Hepatocyte (in vitro differentiated cells): ENCODE data around the gene TMEM87B. TPM values are rescaled to one million over a fixed set of nuclear protein-coding genes. Genes with fewer than 3 reads are reported as not detected.

Experiments used
- DNase-seq: peaks from one replicate; pipeline ENCODE4 v3.0.0-alpha.2; 2016; ENCODE audit warnings: low spot score
- H2AFZ ChIP-seq: fragments of 200-600 bp; sonication (generic); 2 replicates; pipeline ENCODE4 v1.6.0; 2016; ENCODE audit warnings: antibody characterized with exemption, mild to moderate bottlenecking
- H3K27ac ChIP-seq: fragments of 200-600 bp; sonication (generic); 2 replicates; pipeline ENCODE4 v1.5.1; 2016; ENCODE audit warnings: mild to moderate bottlenecking
- H3K27me3 ChIP-seq: fragments of 200-600 bp; sonication (generic); 2 replicates; pipeline ENCODE4 v1.6.1; 2016
- H3K36me3 ChIP-seq: fragments of 200-600 bp; sonication (generic); replicated peaks from 2 replicates; pipeline ENCODE4 v1.5.1; 2016; ENCODE audit warnings: low read depth; ENCODE audit not compliant: insufficient read depth
- H3K4me1 ChIP-seq: fragments of 200-600 bp; sonication (generic); 2 replicates; pipeline ENCODE4 v1.5.1; 2016; ENCODE audit warnings: mild to moderate bottlenecking, moderate library complexity; ENCODE audit not compliant: insufficient read depth
- H3K4me2 ChIP-seq: fragments of 200-600 bp; sonication (generic); 2 replicates; pipeline ENCODE4 v1.6.0; 2016
- H3K4me3 ChIP-seq: fragments of 200-600 bp; sonication (generic); 2 replicates; pipeline ENCODE4 v1.5.1; 2016; ENCODE audit warnings: mild to moderate bottlenecking
- H3K79me2 ChIP-seq: fragments of 200-600 bp; sonication (generic); 2 replicates; pipeline ENCODE4 v1.6.0; 2017; ENCODE audit warnings: mild to moderate bottlenecking
- H3K9me2 ChIP-seq: fragments of 200-600 bp; sonication (generic); replicated peaks from 2 replicates; pipeline ENCODE4 v1.6.0; 2017; ENCODE audit warnings: mild to moderate bottlenecking; ENCODE audit not compliant: insufficient read depth
- H3K9me3 ChIP-seq: fragments of 200-600 bp; sonication (generic); 2 replicates; pipeline ENCODE4 v1.5.1; 2016; ENCODE audit warnings: low read depth, mild to moderate bottlenecking
- H4K20me1 ChIP-seq: fragments of 200-600 bp; sonication (generic); 2 replicates; pipeline ENCODE4 v1.6.0; 2016; ENCODE audit warnings: mild to moderate bottlenecking; ENCODE audit not compliant: insufficient read depth, poor library complexity, severe bottlenecking
- CTCF ChIP-seq: fragments of 200-600 bp; sonication (generic); IDR thresholded peaks from 2 replicates; pipeline ENCODE4 v1.5.1; 2016; ENCODE audit warnings: antibody characterized with exemption, mild to moderate bottlenecking; ENCODE audit not compliant: poor library complexity
- EZH2 ChIP-seq: fragments of 200-600 bp; sonication (generic); IDR thresholded peaks from 2 replicates; pipeline ENCODE4 v1.6.1; 2016; ENCODE audit warnings: antibody characterized with exemption, mild to moderate bottlenecking, borderline replicate concordance
- EZH2phosphoT487 ChIP-seq: fragments of 200-600 bp; sonication (generic); IDR thresholded peaks from one replicate; pipeline ENCODE4 v1.6.1; 2018; ENCODE audit warnings: antibody characterized with exemption, mild to moderate bottlenecking, low read depth, moderate library complexity; ENCODE audit not compliant: unreplicated experiment, severe bottlenecking
- WGBS: methylation state at CpG from one replicate; pipeline ENCODE4 v1.1.6; 2016; ENCODE audit warnings: low lambda C conversion rate; ENCODE audit errors: missing lambda C conversion rate; 5-methylcytosine and 5-hydroxymethylcytosine counted together
- polyA plus RNA-seq: library from polyadenylated mRNA; unstranded; fragments of >200 nt; fragmentation: Nextera tagmentation; extraction: Ambion mirVana; gene quantifications from 2 replicates; pipeline ENCODE4 v1.2.1, GENCODE V29; 2016
- total RNA-seq: library from RNA; depleted of rRNA; stranded (reverse); fragments of >200 nt; gene quantifications from 2 replicates; pipeline ENCODE4 v1.2.3, GENCODE V29; 2014

The TMEM87B gene
- total and polyA plus RNA-seq, 2 experiments from 2014 or later = 21.1 to 59.5 TPM

GRCh38 chr2:112055730-112056625 is 909 bp downstream of the TMEM87B start:
- under 1% methylated on average over 39 of the region's 42 CpGs for WGBS
- TF ChIP-seq EZH2 (no peak), EZH2phosphoT487 (no peak), CTCF (no peak)
- Histone ChIP-seq H2AFZ (peak overlapping the region; percentile 37), H3K27me3 (no peaks in the 10 kb centered on the region), H3K4me1 (peaks cover 17% of the 10 kb centered on the region), H3K9me3 (no peaks in the 10 kb centered on the region), H4K20me1 (peaks cover 8% of the 10 kb centered on the region), H3K27ac (peak overlapping the region; percentile 99), H3K9me2 (no peaks in the 10 kb centered on the region), H3K79me2 (peaks cover 49% of the 10 kb centered on the region), H3K4me3 (peak overlapping the region; percentile 89), H3K36me3 (no peaks in the 10 kb centered on the region), H3K4me2 (peak overlapping the region; percentile 78)
- peak; percentile 84 for DNase-seq

- Histone ChIP-seq H3K27ac (peak overlapping the region; percentile 99), H2AFZ (no peak overlapping the region), H3K4me3 (peak overlapping the region; percentile 89), H3K79me2 (peaks cover 51% of the 10 kb centered on the region), H4K20me1 (peaks cover 8% of the 10 kb centered on the region), H3K9me3 (no peaks in the 10 kb centered on the region), H3K4me2 (peak overlapping the region; percentile 78), H3K27me3 (no peaks in the 10 kb centered on the region), H3K36me3 (no peaks in the 10 kb centered on the region), H3K9me2 (no peaks in the 10 kb centered on the region), H3K4me1 (peaks cover 17% of the 10 kb centered on the region)
- 56% methylated on average over 3 of the region's 3 CpGs for WGBS
- DNase-seq = no peak
- TF ChIP-seq EZH2 = no peak
- TF ChIP-seq EZH2phosphoT487 = no peak
- no peak for TF ChIP-seq CTCF
These were observed 1.5 kb downstream of the TMEM87B start for GRCh38 chr2:112056626-112056987.

GRCh38 chr2:112059671-112060070 is 4.6 kb downstream of the TMEM87B start:
- Histone ChIP-seq H3K27me3 (no peaks in the 10 kb centered on the region), H3K4me3 (no peak overlapping the region), H3K4me2 (no peak overlapping the region), H4K20me1 (peaks cover 8% of the 10 kb centered on the region), H3K79me2 (peaks cover 57% of the 10 kb centered on the region), H3K4me1 (peaks cover 9% of the 10 kb centered on the region), H3K9me2 (no peaks in the 10 kb centered on the region), H2AFZ (no peak overlapping the region), H3K27ac (no peak overlapping the region), H3K36me3 (no peaks in the 10 kb centered on the region), H3K9me3 (no peaks in the 10 kb centered on the region)
- TF ChIP-seq EZH2 (no peak), EZH2phosphoT487 (no peak), CTCF (no peak)
- DNase-seq = no peak
- WGBS = 77% methylated on average over 2 of the region's 2 CpGs
